22Rv1 (cell line): ENCODE results near the gene DOCK7.

Experiments used
- CTCF ChIP-seq: fragments of 450-650 bp; IDR thresholded peaks from 2 replicates; pipeline ENCODE4 v1.5.1; 2017; ENCODE audit warnings: mild to moderate bottlenecking
- ZFX ChIP-seq: fragments of 450-650 bp; IDR thresholded peaks from 2 replicates; pipeline ENCODE4 v1.6.1; 2017; ENCODE audit warnings: antibody characterized with exemption, borderline replicate concordance

DNA sequence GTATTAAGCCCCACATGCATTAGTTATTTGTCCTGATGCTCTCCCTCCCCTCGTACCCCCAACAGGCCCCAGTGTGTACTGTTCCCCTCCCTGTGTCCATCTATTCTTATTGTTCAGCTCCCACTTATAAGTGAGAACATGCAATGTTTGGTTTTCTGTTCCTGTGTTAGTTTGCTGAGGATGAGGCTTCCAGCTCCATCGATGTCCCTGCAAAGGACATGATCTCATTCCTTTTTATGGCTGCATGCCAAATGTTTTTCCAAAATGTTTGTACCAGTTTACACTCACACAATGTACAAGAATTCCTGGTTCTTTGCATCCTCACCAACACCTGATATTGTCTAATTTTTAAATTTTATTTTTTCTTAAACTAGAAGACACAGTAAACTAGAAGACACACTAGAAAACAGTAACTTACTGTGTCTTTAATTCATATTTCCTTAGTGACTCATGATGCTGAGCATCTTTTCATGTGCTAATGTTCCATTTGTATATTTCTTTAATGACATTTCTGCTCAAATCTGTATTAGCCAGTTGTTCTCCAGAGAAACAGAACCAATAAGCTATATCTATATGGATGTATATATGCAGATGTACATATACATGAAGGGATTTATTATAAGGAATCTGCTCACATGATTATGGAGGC, 270.7 kb downstream of the DOCK7 start:
- TF ChIP-seq CTCF (no peak), ZFX (no peak)
